ENCODE results near the gene EPHB4.

The EPHB4 gene

DNA sequence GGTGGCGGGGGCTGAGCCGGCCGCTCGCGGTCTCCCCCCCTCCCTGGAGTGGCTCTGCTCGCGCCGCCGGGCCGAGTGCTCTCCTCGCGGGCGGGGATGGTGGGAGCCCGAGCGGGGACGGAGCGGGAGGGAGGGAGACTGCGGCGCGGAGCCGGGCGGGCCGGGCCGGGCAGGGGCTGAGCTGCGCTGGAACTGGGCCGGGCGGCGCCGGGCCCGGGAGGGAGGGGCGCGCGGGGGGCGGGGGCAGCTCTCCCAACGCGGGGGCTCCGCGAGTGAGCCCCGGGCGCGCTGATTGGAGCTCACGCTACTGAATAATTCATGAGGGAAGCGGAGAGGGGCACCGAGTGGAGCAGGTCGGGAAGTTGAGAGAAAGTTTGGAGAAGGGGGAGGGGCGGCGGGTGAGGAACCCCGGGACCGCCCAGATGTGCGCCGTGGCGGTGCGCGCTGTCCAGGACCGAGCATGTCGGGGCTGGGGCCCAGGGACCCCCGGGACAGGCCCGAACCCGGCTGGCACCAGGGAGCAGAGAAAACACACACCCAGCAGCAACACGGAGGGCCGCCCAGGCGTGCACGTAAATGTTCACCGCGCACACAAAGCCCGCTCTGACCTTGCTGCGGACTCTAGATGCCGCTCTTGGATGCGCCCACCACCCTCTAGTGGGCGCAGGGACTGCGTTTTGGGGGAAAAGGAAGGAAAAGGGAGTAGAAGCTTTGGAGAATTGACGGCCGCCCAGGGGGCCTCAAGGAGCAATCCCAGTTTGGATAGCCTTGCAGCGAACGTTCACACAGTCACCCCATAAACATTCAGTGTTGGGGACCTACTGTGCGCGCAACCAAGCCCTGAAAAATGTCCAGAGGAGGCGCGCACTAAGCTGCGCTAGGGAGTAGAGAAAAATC is at the start of gene EPHB4:
TSS of gene EPHB4 (minus strand) at position 194 of the 897 bp plus-strand sequence. CDS start 493 bp downstream, outside the sequence.
- TF ChIP-seq, protein P1, sequence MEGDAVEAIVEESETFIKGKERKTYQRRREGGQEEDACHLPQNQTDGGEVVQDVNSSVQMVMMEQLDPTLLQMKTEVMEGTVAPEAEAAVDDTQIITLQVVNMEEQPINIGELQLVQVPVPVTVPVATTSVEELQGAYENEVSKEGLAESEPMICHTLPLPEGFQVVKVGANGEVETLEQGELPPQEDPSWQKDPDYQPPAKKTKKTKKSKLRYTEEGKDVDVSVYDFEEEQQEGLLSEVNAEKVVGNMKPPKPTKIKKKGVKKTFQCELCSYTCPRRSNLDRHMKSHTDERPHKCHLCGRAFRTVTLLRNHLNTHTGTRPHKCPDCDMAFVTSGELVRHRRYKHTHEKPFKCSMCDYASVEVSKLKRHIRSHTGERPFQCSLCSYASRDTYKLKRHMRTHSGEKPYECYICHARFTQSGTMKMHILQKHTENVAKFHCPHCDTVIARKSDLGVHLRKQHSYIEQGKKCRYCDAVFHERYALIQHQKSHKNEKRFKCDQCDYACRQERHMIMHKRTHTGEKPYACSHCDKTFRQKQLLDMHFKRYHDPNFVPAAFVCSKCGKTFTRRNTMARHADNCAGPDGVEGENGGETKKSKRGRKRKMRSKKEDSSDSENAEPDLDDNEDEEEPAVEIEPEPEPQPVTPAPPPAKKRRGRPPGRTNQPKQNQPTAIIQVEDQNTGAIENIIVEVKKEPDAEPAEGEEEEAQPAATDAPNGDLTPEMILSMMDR (IDR thresholded peaks at IDR 0.05), result no peak
- H3K27ac ChIP-seq, result peak within 1 kb of the TSS in 1 of 2 donors; percentile 81
- H3K4me3 ChIP-seq, result peak within 1 kb of the TSS; percentile 76
- DNase-seq (ENCODE audit: low spot score), result no peak

DNA sequence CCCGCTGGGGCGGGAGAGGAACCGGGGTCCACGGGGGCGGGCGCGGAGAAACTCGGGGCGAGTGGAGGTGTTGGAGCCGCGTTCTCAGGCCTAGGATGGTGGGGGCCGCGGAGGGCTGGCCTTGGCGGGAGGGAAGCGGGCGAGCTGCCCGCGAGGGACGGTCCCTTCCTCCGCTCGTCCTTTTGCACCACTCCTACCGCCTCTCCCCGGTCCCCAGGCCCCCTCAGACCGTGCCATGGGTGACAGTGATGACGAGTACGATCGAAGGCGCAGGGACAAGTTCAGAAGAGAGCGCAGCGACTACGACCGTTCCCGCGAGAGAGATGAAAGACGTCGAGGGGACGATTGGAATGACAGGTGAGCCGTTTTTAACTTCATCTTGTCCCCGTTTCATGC is 48.0 kb upstream of the EPHB4 start:
- TF ChIP-seq, protein P1 (IDR thresholded peaks at IDR 0.05), result no peak
- DNase-seq (ENCODE audit: low spot score), result no peak

DNA sequence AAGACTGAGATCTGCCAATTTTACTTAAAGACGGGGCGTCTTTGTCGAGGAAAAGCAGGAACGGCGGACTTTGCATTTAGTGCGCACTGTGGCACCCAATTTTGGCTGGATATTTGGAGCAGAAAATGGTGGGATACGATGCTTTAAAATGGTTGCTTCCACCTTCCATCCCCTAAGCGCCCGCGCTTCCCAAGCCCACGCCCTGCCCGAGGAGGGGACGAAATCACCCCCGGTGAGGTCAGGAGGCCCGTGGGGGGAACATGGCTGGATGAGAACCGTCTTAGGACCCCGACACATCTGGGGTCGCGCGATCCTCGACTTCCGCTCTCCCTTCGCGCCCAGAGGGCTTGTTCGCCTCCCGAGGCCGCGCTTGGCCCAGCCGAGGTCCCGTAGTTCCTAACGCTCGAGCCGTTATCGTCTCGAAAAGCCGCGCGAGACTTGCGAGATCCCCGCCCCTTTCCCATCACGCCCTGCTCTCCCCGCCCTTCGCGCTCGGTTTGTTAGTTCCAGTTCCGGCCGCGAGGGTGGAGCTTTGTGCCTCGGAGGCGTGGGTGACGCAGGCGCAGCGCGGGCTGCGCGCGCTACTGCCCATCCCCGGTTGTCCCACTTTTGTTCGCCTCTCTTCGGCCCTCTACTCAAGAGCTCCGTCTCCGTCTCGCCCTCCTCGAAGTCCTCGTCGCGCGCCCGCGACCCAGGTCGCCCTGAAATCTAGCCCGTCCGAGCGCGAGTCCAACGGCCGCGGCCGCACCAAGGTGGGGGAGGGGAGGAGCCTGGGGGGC is 47.4 kb upstream of the EPHB4 start, which contains the start of gene SRRT:
TSS of gene SRRT (plus strand) at position 527 of the 779 bp plus-strand sequence. CDS start 488 bp downstream, outside the sequence.
- peak; percentile 98 for DNase-seq (ENCODE audit: low spot score)
- Histone ChIP-seq H3K27ac (peak within 1 kb of the TSS; percentile 88 to 99), H3K4me3 (peak within 1 kb of the TSS; percentile 93)
- TF ChIP-seq, protein P1 (IDR thresholded peaks at IDR 0.05), result no peak

More for the DNA sequence above, 48.0 kb upstream of the EPHB4 start:
- Histone ChIP-seq H3K27ac (peak overlapping the region; percentile 82 to 99), H3K4me3 (peak overlapping the region; percentile 93)

DNA sequence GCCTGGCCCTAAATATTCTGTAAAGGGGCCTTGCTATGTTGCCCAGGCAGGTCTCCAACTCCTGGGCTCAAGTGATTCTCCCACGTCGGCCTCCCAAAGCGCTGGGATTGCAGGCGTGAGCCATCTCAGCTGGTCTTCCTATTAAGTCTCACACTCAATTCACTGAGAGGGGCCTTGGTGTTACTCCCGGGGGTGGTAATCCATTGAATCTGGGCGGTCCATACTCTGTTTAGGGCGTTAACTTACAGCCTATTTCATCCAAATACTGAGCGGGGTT is 46.9 kb upstream of the EPHB4 start:
- H3K27ac ChIP-seq, result peak overlapping the region; percentile 88 to 99
- peak; percentile 66 for DNase-seq (ENCODE audit: low spot score)
- TF ChIP-seq, protein P1 (IDR thresholded peaks at IDR 0.05), result no peak
- peak overlapping the region; percentile 93 for H3K4me3 ChIP-seq

DNA sequence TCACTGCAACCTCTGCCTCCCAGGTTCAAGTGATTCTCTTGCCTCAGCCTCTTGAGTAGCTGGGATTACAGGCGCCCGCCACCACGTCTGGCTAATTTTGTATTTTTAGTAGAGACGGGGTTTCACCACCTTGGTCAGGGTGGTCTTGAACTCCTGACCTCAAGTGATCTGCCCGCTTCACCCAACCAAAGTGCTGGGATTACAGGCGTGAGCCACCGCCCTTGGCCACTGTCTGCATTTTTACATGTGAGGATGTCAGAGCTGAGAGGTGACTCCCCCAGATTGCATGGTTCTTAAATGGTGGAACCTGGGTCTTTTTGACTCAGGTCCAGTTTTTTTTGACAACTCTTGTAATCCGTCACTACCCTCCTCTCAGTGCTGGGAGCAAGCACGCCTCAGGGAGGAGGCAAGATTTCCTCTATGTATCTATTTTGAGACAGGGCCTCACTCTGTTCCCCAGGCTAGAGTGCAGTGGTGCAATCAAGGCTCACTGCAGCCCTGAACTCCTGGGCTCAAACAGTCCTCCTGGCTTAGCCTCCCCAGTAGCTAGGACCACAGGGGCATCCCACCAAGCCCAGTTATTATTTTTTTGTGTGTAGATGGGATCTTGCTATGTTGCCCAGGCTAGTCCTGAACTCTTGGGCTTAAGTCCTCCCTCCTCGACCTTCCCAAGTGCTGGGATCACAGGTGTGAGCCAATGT is 46.4 kb upstream of the EPHB4 start:
- peak overlapping the region; percentile 93 for H3K4me3 ChIP-seq
- TF ChIP-seq, protein P1 (IDR thresholded peaks at IDR 0.05), result no peak
- DNase-seq (ENCODE audit: low spot score), result peak; percentile 59

DNA sequence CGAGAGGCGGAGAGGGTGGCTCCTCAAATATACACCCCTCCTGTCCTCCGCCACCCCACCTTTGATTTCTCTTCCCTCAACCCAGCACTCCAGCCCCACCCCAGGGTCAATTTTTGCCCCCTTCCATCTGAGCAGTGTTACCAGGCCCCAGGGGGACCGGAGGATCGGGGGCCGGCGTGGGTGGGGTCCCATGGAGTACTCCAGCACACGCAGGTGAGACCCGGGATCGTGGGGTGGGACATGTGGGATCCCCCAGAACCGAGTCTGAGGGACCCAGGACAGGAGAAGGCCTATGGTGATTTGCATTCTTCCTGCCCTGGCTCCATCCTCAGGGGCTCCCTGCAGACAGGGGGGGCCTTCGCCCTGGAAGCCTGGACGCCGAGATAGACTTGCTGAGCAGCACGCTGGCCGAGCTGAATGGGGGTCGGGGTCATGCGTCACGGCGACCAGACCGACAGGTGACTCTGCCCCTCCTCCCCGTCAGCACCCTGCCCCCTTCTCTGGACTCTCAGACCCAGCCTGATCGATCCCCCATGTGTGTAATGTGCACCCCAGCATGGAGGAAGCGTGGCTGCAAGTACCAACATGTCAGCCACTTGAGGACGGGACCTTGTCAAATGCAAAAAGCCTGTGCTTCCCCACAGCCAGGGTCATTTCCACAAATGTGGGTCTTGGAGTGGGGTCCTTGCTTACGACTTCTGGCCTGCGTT is 40.6 kb upstream of the EPHB4 start:
- TF ChIP-seq, protein P1 (IDR thresholded peaks at IDR 0.05), result no peak
- Histone ChIP-seq H3K4me3 (peak overlapping the region; percentile 85), H3K27ac (peak overlapping the region; percentile 95 to 98)
- no peak for DNase-seq (ENCODE audit: low spot score)

More for the DNA sequence above, 46.4 kb upstream of the EPHB4 start:
- H3K27ac ChIP-seq, result peak overlapping the region; percentile 88 to 99
